Erythroblast (primary cell): ENCODE measurements around the gene RETREG1.

ENCODE experiments used
- GATA1 ChIP-seq: IDR thresholded peaks from 2 replicates; pipeline ENCODE4 v1.6.1; 2011; ENCODE audit warnings: low read depth, mild to moderate bottlenecking, control low read depth, low read length, moderate library complexity
- POLR2A ChIP-seq: IDR thresholded peaks from 2 replicates; pipeline ENCODE4 v1.6.1; 2011; ENCODE audit warnings: mild to moderate bottlenecking, low read length

GRCh38 chr5:16542236-16542635 lies 74.6 kb downstream of the RETREG1 start:
- TF ChIP-seq POLR2A (no peak), GATA1 (no peak)
